Measurements from ENCODE around the gene MORC1.

GRCh38 chr3:108940568-108941263, 177.2 kb downstream of the MORC1 start:
- TF ChIP-seq, protein P1, sequence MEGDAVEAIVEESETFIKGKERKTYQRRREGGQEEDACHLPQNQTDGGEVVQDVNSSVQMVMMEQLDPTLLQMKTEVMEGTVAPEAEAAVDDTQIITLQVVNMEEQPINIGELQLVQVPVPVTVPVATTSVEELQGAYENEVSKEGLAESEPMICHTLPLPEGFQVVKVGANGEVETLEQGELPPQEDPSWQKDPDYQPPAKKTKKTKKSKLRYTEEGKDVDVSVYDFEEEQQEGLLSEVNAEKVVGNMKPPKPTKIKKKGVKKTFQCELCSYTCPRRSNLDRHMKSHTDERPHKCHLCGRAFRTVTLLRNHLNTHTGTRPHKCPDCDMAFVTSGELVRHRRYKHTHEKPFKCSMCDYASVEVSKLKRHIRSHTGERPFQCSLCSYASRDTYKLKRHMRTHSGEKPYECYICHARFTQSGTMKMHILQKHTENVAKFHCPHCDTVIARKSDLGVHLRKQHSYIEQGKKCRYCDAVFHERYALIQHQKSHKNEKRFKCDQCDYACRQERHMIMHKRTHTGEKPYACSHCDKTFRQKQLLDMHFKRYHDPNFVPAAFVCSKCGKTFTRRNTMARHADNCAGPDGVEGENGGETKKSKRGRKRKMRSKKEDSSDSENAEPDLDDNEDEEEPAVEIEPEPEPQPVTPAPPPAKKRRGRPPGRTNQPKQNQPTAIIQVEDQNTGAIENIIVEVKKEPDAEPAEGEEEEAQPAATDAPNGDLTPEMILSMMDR (IDR thresholded peaks at IDR 0.05): no peak
- no peak for TF ChIP-seq EZH2 (IDR thresholded peaks at IDR 0.05)
